BE2C (cell line): ENCODE results near the gene PAN2.
"Not testable (repeated sequence)": the region's sequence is repeated elsewhere in the genome, so short reads cannot be mapped to it uniquely, and the experiment has no call there.

Experiments
- DNase-seq: peaks from one replicate; pipeline ENCODE4 v3.0.0-alpha.2; 2020
- H3K27me3 ChIP-seq: fragments of 250-450 bp; sonication (Bioruptor Pico); 2 replicates; pipeline ENCODE4 v1.5.1; 2020; ENCODE audit warnings: mild to moderate bottlenecking
- H3K36me3 ChIP-seq: fragments of 250-450 bp; sonication (Bioruptor Pico); 2 replicates; pipeline ENCODE4 v1.5.1; 2020; ENCODE audit warnings: mild to moderate bottlenecking
- H3K4me1 ChIP-seq: fragments of 250-450 bp; sonication (Bioruptor Pico); 2 replicates; pipeline ENCODE4 v1.5.1; 2020
- H3K4me3 ChIP-seq: 2 replicates; pipeline ENCODE4 v1.5.1; 2011; ENCODE audit warnings: low read depth, low read length
- H3K9me3 ChIP-seq: fragments of 250-450 bp; sonication (Bioruptor Pico); 2 replicates; pipeline ENCODE4 v1.5.1; 2020
- CTCF ChIP-seq: IDR thresholded peaks from 2 replicates; pipeline ENCODE4 v1.5.1; 2012; ENCODE audit warnings: mild to moderate bottlenecking, low read depth, low read length

Gene PAN2

GRCh38 chr12:56330936-56331490 lies 2.8 kb downstream of the PAN2 start:
- Histone ChIP-seq H3K4me3 (no peak overlapping the region), H3K9me3 (no peaks in the 10 kb centered on the region), H3K27me3 (no peaks in the 10 kb centered on the region), H3K36me3 (peaks cover 18% of the 10 kb centered on the region), H3K4me1 (peaks cover 8% of the 10 kb centered on the region; the same call in 1 of the 2 replicates)
- no peak for TF ChIP-seq CTCF
- DNase-seq, result no peak

- Histone ChIP-seq H3K27me3 (no peaks in the 10 kb centered on the region), H3K36me3 (peaks cover 48% of the 10 kb centered on the region), H3K4me1 (peaks cover 8% of the 10 kb centered on the region; the same call in 1 of the 2 replicates), H3K9me3 (no peaks in the 10 kb centered on the region), H3K4me3 (no peak overlapping the region)
- no peak for TF ChIP-seq CTCF
- DNase-seq, result peak; percentile 72
These were observed 7.3 kb downstream of the PAN2 start for GRCh38 chr12:56326533-56326932.

GRCh38 chr12:56326126-56326525 lies 7.7 kb downstream of the PAN2 start:
- no peak for DNase-seq
- no peaks in the 10 kb centered on the region for H3K27me3 ChIP-seq
- no peak for TF ChIP-seq CTCF
- peaks cover 48% of the 10 kb centered on the region for H3K36me3 ChIP-seq
- H3K4me3 ChIP-seq, result no peak overlapping the region
- no peaks in the 10 kb centered on the region for H3K9me3 ChIP-seq
- H3K4me1 ChIP-seq, result peaks cover 8% of the 10 kb centered on the region; the same call in 1 of the 2 replicates

- peaks cover 50% of the 10 kb centered on the region for H3K36me3 ChIP-seq
- DNase-seq, result no peak
These were observed 9.6 kb downstream of the PAN2 start for GRCh38 chr12:56324206-56324605.

DNA sequence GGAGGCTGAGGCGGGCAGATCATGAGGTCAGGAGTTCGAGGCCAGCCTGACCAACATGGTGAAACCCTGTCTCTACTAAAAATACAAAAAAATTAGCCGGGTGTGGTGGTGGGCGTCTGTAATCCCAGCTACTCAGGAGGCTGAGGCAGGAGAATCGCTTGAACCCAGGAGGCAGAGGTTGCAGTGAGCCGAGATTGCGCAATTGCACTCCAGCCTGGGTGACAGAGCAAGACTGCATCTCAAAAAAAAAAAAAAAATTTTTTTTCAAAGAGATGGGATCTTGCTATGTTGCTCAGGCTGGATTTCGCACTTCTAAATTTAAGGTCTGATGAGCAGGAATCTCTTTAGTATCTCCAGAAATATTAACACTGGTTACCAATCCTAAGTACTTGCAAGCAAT lies 12.2 kb downstream of the PAN2 start:
- not testable (repeated sequence) for H3K27me3 ChIP-seq, H3K4me1 ChIP-seq, H3K4me3 ChIP-seq, H3K9me3 ChIP-seq, DNase-seq
- H3K36me3 ChIP-seq, result peaks cover 41% of the 10 kb centered on the region

More at GRCh38 chr12:56324206-56324605, 9.6 kb downstream of the PAN2 start:
- no peaks in the 10 kb centered on the region for H3K9me3 ChIP-seq
- H3K27me3 ChIP-seq, result no peaks in the 10 kb centered on the region
- no peak overlapping the region for H3K4me3 ChIP-seq
- TF ChIP-seq CTCF, result no peak
- H3K4me1 ChIP-seq, result peaks cover 8% of the 10 kb centered on the region; the same call in 1 of the 2 replicates

- Histone ChIP-seq H3K27me3 (no peaks in the 10 kb centered on the region), H3K36me3 (peaks cover 37% of the 10 kb centered on the region), H3K4me1 (no peaks in the 10 kb centered on the region), H3K4me3 (no peak overlapping the region), H3K9me3 (no peaks in the 10 kb centered on the region)
- TF ChIP-seq CTCF, result no peak
- no peak for DNase-seq
These were observed 12.8 kb downstream of the PAN2 start for GRCh38 chr12:56321027-56321426.
